Testis (tissue), 2 donors: ENCODE measurements around the gene MAML3.

Experiments used
- CTCF ChIP-seq, 3 experiments: fragments of 450-650 bp in 2 of 3; fragments of 200-600 bp in 1 of 3; sonication (generic) in 1 of 3; IDR thresholded peaks; one replicate each; pipeline ENCODE4 v1.5.1; 2016 to 2019; ENCODE audit warnings: antibody characterized with exemption in 3 of 3, mild to moderate bottlenecking in 2 of 3, moderate library complexity in 1 of 3
- POLR2A ChIP-seq: fragments of 450-650 bp; IDR thresholded peaks from one replicate; pipeline ENCODE4 v1.6.1; 2017; ENCODE audit warnings: antibody characterized with exemption, mild to moderate bottlenecking, moderate library complexity

GRCh38 chr4:140109292-140109691 is 44.7 kb downstream of the MAML3 start:
- TF ChIP-seq CTCF (IDR thresholded peaks at IDR 0.05) (no peak), POLR2A (no peak)
